ENCODE data around the gene ZBP1. TPM values are rescaled to one million over a fixed set of nuclear protein-coding genes. Genes with fewer than 3 reads are reported as not detected.

ZBP1 gene
- total and polyA plus RNA-seq, 2 experiments from 2014 or later, result not detected

DNA sequence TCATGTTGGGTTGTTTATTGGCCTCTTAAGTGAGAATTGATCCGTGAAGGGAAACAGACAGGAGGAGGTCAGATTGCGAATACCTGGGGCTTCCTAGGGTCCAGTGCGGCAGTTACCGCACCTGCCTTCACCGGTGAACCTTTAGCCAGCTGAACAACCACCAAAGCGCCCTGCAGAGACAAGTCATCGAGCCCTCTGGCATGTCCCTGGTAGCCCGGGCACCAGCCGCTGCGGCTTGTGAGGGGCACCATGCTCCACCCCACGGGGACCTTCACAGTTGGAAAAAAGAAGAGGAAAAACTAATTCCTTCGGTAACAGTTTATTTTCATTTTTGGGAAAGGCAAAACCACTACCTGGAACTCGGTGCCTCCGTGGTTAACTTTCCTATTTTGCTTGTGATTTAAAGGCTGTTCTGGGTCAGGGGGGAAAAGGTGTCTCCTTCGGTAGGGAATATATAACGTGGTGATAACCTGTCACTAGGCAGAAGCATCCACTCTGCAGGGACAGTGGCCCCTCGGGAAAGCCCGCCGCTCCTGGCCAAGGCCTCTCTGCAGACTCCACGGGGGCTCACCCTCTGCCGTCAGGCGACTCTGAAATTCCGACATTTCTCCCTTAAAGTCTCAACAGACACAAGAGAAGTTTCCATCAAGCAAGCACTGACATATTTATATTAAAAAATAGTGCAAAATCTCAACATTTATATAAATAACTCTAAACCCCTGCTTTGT, 30.7 kb upstream of the ZBP1 start:
- no peaks in the 10 kb centered on the region for H3K4me1 ChIP-seq (ENCODE audit: low read depth)
- TF ChIP-seq, protein P1, sequence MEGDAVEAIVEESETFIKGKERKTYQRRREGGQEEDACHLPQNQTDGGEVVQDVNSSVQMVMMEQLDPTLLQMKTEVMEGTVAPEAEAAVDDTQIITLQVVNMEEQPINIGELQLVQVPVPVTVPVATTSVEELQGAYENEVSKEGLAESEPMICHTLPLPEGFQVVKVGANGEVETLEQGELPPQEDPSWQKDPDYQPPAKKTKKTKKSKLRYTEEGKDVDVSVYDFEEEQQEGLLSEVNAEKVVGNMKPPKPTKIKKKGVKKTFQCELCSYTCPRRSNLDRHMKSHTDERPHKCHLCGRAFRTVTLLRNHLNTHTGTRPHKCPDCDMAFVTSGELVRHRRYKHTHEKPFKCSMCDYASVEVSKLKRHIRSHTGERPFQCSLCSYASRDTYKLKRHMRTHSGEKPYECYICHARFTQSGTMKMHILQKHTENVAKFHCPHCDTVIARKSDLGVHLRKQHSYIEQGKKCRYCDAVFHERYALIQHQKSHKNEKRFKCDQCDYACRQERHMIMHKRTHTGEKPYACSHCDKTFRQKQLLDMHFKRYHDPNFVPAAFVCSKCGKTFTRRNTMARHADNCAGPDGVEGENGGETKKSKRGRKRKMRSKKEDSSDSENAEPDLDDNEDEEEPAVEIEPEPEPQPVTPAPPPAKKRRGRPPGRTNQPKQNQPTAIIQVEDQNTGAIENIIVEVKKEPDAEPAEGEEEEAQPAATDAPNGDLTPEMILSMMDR (IDR thresholded peaks at IDR 0.05; ENCODE audit: low read depth, low read length), result no peak
- no peaks in the 10 kb centered on the region for H3K9me3 ChIP-seq (ENCODE audit: low read depth)
- no peak overlapping the region for H3K4me3 ChIP-seq
- H3K36me3 ChIP-seq, result no peaks in the 10 kb centered on the region
- no peak overlapping the region for H3K27ac ChIP-seq
- DNase-seq (ENCODE audit: low read depth in 1 of 2, low spot score in 1 of 2), result no peak
- no peaks in the 10 kb centered on the region for H3K27me3 ChIP-seq

DNA sequence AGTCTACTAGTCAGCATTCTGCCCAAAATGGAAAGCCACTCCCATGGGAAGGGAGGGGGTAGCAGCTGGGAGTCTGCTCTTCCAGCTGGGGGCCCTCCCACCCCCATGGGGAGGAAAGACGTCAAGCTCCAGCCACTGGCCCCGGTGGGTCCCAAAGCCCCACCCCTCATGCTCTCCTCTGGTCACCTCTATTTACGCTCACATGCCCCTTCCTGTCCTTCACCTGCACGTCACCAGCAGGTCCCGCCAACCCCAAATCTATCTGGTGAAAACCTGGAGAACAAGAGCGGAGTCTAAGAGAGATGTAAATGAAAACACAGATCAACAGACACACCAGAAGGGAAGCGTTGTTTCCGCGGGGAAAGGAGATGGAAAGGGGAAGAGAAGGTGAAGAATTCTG, 30.0 kb upstream of the ZBP1 start:
- H3K27me3 ChIP-seq, result no peaks in the 10 kb centered on the region
- no peak overlapping the region for H3K4me3 ChIP-seq
- no peaks in the 10 kb centered on the region for H3K9me3 ChIP-seq (ENCODE audit: low read depth)
- no peak overlapping the region for H3K27ac ChIP-seq
- H3K4me1 ChIP-seq (ENCODE audit: low read depth), result no peaks in the 10 kb centered on the region
- no peaks in the 10 kb centered on the region for H3K36me3 ChIP-seq
- DNase-seq (ENCODE audit: low read depth in 1 of 2, low spot score in 1 of 2), result no peak
- TF ChIP-seq, protein P1 (IDR thresholded peaks at IDR 0.05; ENCODE audit: low read depth, low read length), result no peak

- no peaks in the 10 kb centered on the region for H3K27me3 ChIP-seq
- no peak for DNase-seq (ENCODE audit: low read depth in 1 of 2, low spot score in 1 of 2)
- H3K27ac ChIP-seq, result no peak overlapping the region
- no peaks in the 10 kb centered on the region for H3K9me3 ChIP-seq (ENCODE audit: low read depth)
- H3K4me3 ChIP-seq, result no peak overlapping the region
- no peaks in the 10 kb centered on the region for H3K36me3 ChIP-seq
- TF ChIP-seq, protein P1 (IDR thresholded peaks at IDR 0.05; ENCODE audit: low read depth, low read length), result no peak
- no peaks in the 10 kb centered on the region for H3K4me1 ChIP-seq (ENCODE audit: low read depth)
Measured at GRCh38 chr20:57649617-57650015, 29.4 kb upstream of the ZBP1 start.

GRCh38 chr20:57648878-57649616, 28.8 kb upstream of the ZBP1 start:
- Histone ChIP-seq H3K4me3 (no peak overlapping the region), H3K36me3 (no peaks in the 10 kb centered on the region), H3K27ac (no peak overlapping the region), H3K9me3 (ENCODE audit: low read depth) (no peaks in the 10 kb centered on the region), H3K4me1 (ENCODE audit: low read depth) (no peaks in the 10 kb centered on the region), H3K27me3 (no peaks in the 10 kb centered on the region)
- no peak for DNase-seq (ENCODE audit: low read depth in 1 of 2, low spot score in 1 of 2)
- TF ChIP-seq, protein P1 (IDR thresholded peaks at IDR 0.05; ENCODE audit: low read depth, low read length), result no peak

DNA sequence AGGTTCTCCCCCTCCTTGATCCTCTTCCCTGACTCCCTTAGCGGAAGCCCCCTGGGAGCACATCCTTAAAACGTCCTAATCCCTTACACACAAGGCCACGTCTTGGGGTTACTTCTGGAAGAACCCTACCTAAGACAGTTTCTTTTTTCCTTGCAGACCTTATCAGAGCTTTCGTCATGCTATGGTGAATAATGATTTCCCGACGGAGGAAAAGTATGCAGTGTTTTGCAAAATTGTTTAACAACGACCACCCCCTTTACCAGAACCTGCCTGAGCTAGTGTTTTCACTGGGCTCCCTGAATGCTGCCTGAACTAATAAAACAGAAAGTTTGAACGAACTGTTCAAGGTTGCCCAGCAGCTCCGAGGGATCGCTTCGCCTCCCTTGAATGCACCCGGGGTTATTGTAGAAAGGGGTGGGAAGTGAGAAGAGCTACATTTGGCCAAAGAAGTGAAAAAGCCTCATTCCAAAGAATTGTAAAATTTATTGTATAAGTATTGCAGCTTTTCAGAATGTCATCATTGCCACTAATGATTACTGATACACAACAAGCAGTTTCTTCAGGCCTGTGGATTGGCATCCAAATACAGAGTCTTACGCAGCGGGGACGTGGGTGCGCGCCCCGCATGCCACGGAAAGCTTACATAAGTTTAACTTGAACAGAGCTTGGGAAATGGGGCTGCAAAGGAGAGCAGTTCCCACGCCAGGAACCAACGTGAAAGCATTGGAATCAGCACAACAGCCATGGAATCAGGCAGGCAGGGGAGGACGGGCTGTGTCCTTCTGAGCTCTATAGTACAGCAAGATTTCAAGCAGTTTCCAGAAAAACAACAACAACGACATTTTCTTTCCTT, 27.9 kb upstream of the ZBP1 start:
- Histone ChIP-seq H3K4me3 (no peak overlapping the region), H3K4me1 (ENCODE audit: low read depth) (no peaks in the 10 kb centered on the region), H3K36me3 (no peaks in the 10 kb centered on the region), H3K27ac (no peak overlapping the region), H3K27me3 (no peaks in the 10 kb centered on the region), H3K9me3 (ENCODE audit: low read depth) (no peaks in the 10 kb centered on the region)
- DNase-seq (ENCODE audit: low read depth in 1 of 2, low spot score in 1 of 2), result no peak
- TF ChIP-seq, protein P1 (IDR thresholded peaks at IDR 0.05; ENCODE audit: low read depth, low read length), result no peak

Data from cardiac muscle cell (in vitro differentiated cells and primary cell).